ENCODE measurements around the gene SLC28A1. TPM values are rescaled to one million over a fixed set of nuclear protein-coding genes. Genes with fewer than 3 reads are reported as not detected.
A peak's percentile ranks its signal among the peaks of the same experiment; 100 is the strongest.
"Not testable (repeated sequence)": the region's sequence is repeated elsewhere in the genome, so short reads cannot be mapped to it uniquely, and the experiment has no call there.

Gene SLC28A1
- polyA plus RNA-seq, 3 donors: 6.4 to 10.7 (median 7.7) TPM

DNA sequence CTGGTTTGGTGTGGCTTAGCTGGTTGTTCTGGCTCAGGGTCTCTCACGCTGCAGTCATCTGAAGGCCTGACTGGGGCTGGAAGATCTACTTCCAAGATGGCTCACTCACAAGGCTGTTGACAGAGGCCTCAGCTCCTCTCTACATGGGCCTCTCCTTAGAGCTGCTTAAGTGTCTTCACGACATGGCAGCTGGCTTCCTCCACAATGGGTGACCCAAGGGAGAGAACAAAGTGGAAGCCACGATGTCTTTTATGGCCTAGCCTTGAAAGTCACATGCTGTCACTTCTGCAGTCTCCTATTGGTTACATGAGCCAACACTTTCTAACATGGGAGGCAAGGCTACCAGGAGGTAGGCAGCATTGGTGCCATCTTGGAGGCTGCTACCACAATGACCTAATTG is 83.8 kb downstream of the SLC28A1 start:
- no peak for DNase-seq

DNA sequence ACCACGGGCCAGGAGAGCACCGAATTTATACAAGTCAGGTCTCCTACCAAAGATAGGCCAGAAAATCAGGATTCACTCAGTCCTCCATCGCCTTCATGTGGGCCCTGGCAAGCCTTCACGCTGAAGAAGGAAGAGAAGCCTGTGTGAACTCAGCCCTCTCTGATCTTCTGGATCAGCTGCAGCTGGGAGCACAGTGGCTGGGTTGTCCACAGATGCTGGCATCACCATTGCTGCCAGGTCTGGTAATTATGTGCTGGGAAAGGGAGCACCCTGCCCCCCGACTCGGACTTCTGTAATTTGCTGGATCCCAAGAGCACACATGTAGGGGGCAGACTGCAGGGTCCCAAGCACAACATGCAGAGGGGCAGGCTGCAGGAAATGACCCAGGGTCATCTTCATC is 84.8 kb downstream of the SLC28A1 start:
- DNase-seq: no peak

DNA sequence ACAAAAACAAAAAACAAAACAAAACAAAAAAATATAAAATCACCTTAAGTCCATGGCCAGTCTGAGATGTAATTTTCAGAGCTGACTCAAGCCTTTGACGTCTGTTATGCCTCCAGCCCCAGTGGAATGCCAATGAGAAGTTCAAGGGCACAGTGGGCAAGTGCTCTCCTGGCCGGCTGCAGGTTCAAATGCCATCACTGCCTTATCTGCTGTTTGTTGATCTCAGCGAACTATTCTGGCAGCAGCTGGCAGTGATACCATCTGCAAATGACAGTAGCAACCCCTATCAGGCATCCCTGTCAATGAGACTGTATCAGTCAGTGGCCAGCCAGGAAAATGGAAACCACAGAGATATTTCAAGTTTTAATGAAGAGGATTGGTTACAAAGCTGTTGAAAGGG is 86.4 kb downstream of the SLC28A1 start:
- no peak for DNase-seq

DNA sequence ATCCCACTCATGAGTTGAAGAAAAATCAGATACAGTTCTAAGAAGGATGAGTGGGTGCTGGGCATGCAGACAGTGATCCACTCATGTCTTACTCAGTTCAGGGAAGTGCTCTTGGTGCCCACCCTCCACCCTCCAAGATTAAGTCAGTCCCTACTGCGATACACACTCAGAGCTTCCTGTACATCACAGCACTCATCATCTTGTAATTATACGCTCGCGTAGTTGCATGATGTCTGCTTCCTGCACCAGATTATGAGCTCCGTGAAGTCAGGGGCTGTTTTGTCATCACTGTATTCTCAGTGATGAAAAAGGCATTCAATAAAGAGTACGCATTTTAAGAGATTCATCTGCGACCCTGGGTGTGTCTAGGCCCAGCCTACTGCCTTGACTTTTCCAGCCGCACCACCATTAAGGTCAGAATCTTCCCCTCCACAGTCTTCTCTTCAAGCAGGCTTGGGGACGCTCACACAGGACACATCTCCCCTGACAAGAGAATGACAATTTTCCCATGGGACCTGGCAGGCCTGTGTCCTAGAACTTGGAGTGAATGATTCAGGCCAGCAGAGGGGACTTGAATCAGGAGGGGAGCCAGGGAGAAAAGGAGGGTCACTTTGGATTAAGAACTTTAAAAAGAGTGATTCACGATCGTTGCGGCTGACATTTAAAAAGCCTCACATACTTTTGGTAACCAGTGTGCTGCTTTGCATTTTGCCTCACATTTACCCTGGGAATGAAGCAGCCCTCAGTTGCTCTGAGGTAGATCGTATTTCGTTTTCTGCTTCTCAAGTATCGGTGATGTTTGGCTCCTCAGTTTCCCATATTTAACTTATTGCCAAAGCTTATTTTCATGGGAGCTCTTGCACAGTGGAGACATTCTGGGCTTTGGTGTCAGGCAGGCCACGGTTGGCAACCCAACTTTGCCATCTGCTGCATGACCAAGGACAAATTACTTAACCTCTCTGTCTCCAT is 89.3 kb downstream of the SLC28A1 start:
- DNase-seq: no peak

DNA sequence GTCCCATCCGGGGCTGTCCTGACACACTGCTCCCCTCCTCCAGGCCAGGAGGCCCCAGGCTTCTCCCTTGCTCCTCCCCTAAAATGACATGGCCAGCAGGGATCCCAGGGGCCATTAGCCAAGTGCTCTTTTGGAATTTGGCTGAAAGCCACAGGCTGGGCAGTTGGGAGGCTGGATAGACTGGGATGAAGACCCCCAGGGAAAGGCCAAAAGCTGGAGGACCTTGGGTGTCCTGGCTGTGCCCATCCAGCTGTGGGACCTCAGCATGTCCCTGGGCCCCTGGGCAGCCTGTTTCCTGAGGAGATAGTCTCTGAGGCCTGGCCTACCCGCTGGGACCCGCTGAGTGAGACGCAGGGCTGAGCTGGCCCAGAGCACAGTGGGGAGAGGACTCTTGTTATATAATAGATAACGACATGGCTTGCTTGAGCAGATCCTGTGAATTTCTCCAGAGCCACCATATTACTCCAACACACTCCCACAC is 91.4 kb downstream of the SLC28A1 start:
- DNase-seq: no peak

DNA sequence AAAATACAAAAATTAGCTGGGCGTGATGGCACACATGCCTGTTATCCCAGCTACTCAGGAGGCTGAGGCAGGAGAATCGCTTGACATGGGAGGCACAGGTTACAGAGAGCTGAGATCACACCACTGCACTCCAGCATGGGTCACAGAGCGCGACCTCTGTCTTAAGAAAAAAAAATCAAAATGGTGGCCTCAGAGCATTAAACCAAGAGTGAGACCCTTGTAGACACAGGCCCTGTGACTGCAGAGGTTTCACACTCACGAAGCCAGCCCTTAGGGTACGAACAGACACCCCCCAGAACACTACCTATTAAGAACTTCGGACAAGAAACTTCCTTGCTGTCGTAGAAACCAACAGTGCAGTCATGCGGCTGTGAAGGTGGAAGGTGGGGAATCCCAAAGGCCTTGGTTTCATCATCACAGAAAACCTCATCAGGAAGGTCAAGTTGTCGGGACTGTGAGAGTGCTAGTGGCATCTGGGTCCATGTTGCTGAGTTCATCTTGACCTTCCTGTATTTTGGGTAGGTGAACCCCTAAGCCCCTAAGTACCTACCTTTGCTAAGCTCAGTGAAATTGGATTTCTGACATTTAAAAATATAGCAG is 92.4 kb downstream of the SLC28A1 start:
- no peak for DNase-seq

DNA sequence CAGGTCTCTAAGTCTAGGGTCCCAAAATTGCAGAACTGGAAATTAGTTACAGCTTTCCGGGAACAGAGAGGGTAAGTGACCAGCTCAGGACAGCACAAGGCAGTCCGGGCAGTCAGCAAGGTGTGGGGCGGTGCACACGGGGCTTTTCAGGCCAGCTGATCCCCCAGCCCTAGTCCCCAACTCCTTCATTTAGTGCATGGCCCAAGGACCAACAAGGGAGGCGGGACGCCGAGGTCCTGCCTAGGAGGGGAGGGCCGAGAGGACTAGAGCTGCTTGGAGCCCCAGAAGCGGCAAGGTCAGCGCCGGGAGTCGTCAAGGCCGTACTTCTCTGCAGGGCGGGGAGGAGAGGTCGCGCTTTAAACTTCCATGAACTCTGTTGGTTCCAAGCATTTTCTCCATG is 95.2 kb downstream of the SLC28A1 start:
- DNase-seq: no peak

DNA sequence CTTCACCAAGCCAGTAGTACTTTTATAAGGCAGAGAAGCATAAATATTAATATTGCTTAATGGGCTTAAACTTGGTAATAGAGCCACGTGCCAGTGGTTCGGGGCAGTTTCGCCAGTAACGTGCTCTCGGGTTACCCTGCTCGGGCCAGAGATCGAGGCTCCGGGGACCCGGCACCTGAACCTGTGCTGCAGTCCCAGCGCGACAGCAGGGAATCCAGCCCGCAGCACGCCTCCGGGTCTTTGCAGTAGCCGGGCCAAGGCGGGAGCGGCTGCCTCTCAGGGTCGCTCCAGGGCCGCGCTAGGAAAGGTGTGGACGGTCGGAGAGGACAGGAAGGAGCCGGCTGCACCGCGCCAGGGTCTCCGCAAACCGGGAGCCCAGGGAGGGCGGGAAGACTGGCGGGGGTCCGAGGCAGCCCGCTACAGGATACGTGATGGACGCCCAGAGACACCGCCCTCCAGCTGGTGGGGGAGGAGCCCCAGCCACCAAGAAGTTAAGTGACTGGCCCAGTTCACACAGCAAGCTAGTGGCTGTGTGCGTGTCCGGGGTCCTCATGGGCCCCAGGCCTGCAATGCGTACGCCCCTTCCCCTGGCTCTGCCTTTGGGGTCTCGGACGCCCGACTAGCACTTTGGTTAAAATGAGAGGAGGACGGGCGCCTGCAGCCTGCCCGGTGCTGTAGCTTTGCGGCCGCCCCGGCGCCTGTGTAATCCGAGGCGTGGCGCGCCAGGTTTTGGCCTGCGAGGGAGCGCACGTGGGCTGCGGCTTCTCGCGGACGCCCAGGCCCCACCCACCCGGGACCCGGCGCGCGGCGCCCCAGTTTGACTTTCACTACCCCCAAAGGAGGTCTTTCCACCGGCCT is 96.0 kb downstream of the SLC28A1 start:
- peak; percentile 81 for DNase-seq

DNA sequence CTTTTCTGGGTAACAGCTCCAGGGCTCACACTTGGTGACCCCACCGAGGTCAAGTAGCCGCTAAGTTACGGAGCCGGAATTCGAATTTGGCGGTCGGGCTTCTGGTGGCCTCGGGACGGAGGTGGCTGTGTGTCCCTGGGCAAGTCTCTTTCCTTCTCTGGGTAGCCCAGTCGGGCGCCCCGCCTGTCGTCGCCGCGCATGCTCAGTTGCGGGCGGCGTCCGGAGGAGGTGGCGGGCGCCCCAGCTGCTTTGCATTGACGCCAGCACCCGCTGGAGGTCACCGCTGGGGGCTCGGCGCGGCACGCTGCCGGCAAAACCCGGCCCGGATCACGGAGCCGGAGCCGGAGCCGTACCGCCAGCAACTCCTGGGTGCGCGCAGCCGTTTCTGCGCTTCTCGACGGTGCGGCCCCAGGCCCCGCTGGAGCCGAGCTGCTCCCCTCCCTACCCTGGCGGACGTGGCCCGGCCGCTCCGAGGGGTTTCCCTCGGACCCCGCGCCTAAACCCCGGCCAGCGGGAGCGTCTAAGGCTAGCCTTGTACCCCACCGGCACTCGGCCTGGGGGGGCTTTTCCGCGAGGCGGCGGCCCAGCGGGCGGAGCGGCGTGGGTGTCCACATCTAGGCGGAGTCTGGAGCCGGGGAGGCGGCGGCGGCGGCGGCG is 96.7 kb downstream of the SLC28A1 start:
- DNase-seq: peak; percentile 94

DNA sequence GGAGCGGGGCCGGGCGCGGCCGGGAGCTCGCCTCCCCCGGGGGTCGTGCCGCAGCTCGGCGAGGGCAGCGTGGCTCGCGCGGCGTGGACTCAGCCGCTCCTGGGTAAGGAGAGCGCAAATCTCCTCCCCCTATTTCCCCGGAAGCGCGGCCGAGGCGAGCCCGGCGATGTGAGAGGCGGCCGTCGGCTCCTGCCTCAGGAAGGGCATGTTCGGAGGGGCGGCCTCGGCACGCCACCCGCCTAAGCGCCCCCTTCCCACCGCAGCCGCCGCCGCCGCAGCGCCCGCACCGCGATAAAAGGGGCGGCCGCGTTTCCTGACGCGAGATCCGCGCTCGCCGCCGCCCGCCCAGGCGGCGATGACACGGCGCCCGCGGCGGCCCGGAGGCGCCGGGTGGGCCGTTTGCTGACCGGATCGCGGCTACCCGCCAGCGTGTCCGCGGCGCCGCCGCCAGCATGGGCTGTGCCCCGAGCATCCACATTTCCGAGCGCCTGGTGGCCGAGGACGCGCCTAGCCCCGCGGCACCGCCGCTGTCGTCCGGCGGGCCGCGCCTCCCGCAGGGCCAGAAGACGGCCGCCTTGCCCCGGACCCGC is 97.3 kb downstream of the SLC28A1 start, which contains the start of gene PDE8A:
Gene PDE8A, plus strand, starts transcription at position 146 of the 590 bp plus-strand sequence. Its CDS starts 307 bp downstream, at position 453.
- DNase-seq: peak; percentile 38

DNA sequence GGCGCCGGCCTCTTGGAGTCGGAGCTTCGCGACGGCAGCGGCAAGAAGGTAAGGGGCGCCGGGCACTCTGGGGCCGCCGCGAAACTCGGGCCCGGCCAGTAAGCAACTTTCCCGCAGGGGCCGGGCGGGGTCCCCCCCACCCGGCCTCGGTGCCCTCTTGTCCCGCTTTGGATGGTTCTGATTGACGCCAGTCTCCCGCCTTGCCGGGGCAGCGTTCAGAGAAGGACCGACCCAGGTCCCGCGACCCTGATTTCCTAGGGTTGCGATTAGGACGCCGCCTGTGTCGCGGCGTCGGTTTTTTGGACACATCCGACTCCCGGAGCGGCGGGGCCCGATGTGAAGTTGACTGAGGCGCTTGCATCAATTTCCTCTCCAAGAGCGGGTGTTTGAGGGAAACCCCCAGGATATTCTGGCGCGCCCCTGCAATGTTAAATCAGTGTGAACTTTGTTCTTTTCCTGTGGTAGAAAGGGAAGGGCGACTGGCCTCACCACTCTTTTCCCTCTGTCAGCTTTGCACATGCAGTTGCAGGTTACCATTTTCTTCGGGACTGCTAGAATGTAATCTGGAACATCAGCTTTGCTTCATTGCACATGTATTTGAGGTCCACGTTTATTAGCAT is 97.9 kb downstream of the SLC28A1 start:
- DNase-seq: peak; percentile 47

DNA sequence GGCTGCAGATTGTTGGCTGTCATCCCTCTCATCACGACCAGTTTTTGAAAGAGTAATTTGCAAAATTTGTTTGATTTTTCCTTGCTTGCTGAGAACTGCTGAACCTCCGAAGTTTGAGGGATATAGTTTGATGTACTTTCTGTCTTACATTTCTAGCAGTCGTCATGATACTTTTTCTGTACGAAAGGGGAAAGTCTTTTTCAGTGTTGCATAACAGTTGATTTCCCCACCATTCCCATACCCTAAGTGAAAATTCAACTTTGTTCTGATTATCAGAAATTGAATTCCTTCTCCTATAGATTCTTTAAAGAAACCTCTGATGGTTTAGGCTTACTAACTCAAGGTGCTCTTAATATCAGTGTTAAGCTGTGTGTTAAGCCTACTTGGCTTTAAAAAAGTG is 98.8 kb downstream of the SLC28A1 start:
- DNase-seq: no peak

DNA sequence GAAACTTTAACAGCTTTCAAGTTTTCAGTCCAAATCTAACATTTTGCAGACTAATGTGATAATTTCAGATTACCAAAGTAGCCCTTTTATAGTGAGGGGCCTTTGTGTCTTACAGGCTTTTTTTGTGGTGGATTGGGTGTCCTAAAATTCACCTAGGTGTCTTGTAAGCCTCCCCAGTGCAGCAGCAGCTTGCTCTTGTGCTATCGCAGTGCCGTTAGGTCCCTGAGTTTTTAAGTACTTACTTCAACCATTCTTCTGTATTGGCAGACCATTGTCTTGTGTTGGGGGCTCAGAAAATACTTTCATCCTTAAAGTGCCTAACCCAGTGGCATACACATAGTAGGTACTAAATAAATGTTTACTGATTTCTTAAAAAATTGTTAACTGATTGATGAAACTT is 99.2 kb downstream of the SLC28A1 start:
- DNase-seq: no peak

DNA sequence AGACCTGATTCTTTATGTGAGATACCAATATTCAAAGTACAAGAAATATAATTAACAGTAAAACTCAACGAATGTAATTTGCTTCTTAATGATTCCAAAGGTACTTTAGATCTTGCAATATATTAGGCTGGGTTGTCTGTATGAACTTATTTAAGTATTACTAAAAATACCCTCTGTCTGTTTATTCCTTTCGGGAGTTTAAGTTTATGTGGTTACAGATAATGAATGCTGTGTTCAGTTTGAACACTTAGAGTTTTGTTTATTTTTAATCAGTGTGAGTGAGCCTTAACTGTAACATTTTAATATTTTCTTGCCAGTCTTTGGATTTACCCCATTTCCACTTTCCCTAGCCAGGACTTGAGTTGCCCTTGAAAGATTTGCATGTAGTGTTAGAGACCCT is 100.7 kb downstream of the SLC28A1 start:
- DNase-seq: no peak

DNA sequence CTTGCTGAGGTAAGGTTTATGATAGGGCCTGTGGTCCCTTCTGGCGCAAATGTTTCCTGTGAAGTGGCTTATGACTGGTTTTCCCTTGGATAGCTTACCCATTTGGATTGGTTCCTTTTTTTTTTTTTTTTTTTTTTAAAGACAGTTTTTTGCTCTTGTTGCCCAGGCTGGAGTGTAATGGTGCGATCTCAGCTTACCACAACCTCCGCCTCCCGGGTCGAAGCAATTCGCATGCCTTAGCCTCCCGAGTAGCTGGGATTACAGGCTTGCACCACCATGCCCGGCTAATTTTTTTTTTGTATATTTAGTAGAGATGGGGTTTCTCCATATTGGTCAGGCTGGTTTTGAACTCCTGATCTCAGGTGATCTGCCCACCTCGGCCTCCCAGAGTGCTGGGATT is 102.9 kb downstream of the SLC28A1 start:
- DNase-seq: not testable (repeated sequence)

DNA sequence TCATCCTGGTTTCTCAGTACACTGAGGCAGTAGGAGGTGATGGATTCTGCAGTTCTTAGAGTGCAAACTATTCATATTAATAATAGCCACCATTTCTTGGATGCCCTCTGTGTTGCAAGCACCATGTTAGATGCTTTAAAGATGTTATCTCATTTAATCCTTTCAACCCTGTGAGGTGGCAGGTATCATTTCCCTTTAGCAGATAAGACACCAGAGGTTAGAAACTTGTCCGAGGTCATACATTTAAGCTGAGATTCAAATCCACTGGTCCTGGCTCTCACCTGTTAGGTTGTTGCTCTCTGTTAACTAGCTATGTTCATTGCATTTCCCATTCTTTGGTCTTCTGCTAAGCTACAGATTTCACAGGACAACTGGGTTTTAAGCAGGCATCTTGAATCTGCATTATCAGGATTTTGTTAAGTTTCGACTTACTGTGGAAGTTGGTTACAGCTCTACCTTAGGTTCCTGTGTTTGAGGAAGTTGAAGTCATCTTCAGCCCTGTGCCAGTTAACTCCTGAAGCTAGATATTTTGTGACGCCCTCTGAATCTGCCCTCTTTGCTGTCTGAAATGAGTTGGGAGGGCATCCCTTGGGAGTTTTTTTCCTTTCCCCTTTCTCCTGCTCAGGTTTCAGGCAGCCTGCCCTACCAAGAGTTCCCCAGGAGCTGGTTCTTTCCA is 103.6 kb downstream of the SLC28A1 start:
- DNase-seq: no peak

DNA sequence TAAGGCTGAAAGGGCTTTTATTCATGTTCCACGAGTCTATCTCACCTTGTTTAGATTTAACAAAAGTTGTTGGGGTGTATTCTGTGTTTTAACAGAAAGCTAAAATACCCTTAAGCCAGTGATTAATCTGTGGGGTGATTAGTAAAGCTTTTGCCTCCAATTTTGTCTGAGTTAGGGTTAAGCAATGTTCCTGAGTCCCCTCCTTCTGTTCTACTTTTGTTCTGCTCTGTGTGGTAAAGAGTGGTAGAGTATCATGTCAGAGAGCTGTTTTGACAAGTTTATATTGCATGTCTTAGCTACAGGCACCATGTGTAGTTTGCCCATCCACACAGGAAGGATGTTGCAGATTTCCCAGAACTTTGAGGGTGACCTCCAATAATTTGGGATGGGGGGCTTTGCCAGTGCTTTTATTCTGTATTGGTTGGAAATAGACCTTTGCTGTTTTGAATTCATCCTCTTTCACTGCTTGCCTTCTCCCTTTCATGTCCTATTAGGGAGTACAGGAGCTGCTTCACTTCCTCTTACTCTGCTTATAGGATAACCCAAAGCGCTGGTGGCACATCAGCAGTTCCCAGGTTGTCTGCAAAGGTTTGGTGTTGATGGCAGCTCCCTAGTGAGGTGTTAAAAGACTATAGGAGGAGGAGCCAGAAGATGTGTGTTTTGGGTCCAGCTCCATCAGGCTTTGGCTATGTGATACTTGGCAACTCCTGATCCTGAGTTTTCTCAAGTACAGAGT is 104.6 kb downstream of the SLC28A1 start:
- DNase-seq: no peak

DNA sequence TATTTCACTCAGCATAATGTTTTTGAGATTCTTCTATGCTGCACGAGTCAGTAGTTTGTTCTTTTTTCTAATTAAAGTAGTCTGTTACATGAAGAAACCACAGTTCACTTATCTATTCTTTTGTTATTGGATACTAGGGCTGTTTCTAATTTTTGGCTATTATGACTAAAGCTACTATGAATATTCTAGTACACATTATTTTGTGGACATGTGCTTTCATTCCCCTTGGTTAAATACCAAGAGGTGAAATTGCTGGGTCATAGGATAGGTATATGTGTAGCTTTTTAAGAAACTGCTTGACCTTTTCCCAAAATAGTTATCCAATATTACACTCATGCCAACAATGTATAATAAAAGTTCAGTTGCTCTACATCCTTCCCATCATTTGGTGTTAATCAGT is 106.0 kb downstream of the SLC28A1 start:
- DNase-seq: no peak

DNA sequence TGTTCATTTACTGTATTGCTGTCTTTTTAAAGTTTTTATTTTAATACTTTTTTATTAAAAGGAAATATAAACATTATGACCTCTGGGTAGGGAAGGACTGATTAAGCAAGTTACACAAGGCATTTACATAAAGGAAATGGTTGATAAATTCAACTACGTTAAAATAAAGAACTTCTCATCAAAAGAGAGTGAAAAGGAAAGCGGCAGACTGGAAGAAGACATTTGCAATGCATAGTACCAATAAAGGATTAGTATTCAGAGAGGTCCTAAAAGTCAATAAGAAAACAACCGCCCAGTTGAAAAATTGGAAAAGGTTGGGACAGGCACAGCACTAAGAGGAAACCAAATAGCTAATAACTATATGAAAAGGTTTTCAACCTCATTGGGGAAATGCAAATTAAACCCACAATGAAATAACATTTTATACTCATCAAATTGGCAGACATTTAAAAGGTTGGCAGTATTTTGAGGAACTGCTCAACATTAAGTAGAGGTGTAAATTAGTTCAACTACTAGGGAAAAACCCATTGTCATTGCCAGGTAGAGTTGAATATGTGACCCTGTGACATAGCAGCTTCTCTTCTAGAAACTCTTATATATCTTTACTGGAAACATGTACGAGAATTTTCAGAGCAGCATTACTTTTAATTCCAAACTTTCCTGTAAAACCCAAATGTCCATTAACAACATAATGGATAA is 106.7 kb downstream of the SLC28A1 start:
- DNase-seq: no peak
